ENCODE results near the gene ZGPAT.

- no peak for TF ChIP-seq CTCF (conservative IDR thresholded peaks at IDR 0.05)
- TF ChIP-seq EZH2 (IDR thresholded peaks at IDR 0.05; ENCODE audit: low read depth): no peak
These were observed 30.3 kb downstream of the ZGPAT start for GRCh38 chr20:63737945-63738686.
